ENCODE data around the gene C12orf56. TPM values are rescaled to one million over a fixed set of nuclear protein-coding genes. Genes with fewer than 3 reads are reported as not detected.
"Not testable (repeated sequence)": the region's sequence is repeated elsewhere in the genome, so short reads cannot be mapped to it uniquely, and the experiment has no call there.

C12orf56 gene
- total and polyA plus RNA-seq, 4 donors: 0.25 TPM; not detected in 3

GRCh38 chr12:64395739-64396138 is 5.2 kb upstream of the C12orf56 start:
- 57 to 59% methylated on average over 2 of the region's 2 CpGs for WGBS, 2 donors
- Histone ChIP-seq H3K9me3 (ENCODE audit: control insufficient read depth, low read length) (no peaks in the 10 kb centered on the region), H3K4me1 (ENCODE audit: control insufficient read depth in 1 of 2, insufficient read depth in 2 of 2, low read length in 2 of 2) (no peaks in the 10 kb centered on the region), H3K36me3 (ENCODE audit: control insufficient read depth in 1 of 2, insufficient read depth in 2 of 2, low read length in 1 of 2) (no peaks in the 10 kb centered on the region), H3K27me3 (ENCODE audit: control insufficient read depth in 1 of 2, insufficient read depth in 2 of 2, low read length in 1 of 2) (no peaks in the 10 kb centered on the region), H3K27ac (ENCODE audit: low read depth in 1 of 2, low read length in 2 of 2) (no peak overlapping the region), H3K4me3 (ENCODE audit: low read length in 2 of 2) (no peak overlapping the region)
- no peak for ATAC-seq (ENCODE audit: low FRiP score)
- intact Hi-C loops (cut with DNase I): no loop called here
- no peak for DNase-seq

GRCh38 chr12:64392221-64392620 is 1.7 kb upstream of the C12orf56 start:
- Histone ChIP-seq H3K27ac (ENCODE audit: low read depth in 1 of 2, low read length in 2 of 2) (no peak overlapping the region), H3K4me1 (ENCODE audit: control insufficient read depth in 1 of 2, insufficient read depth in 2 of 2, low read length in 2 of 2) (no peaks in the 10 kb centered on the region), H3K36me3 (ENCODE audit: control insufficient read depth in 1 of 2, insufficient read depth in 2 of 2, low read length in 1 of 2) (no peaks in the 10 kb centered on the region), H3K9me3 (ENCODE audit: control insufficient read depth, low read length) (no peaks in the 10 kb centered on the region), H3K27me3 (ENCODE audit: control insufficient read depth in 1 of 2, insufficient read depth in 2 of 2, low read length in 1 of 2) (no peaks in the 10 kb centered on the region), H3K4me3 (ENCODE audit: low read length in 2 of 2) (no peak overlapping the region)
- intact Hi-C loops (cut with DNase I): no loop called here
- DNase-seq (no peak), ATAC-seq (ENCODE audit: low FRiP score) (no peak)
- 72 to 90% methylated on average over 3 of the region's 3 CpGs for WGBS, 2 donors

- no peaks in the 10 kb centered on the region for H3K36me3 ChIP-seq (ENCODE audit: control insufficient read depth in 1 of 2, insufficient read depth in 2 of 2, low read length in 1 of 2)
- no peak for DNase-seq
- H3K9me3 ChIP-seq (ENCODE audit: control insufficient read depth, low read length): no peaks in the 10 kb centered on the region
- H3K27me3 ChIP-seq (ENCODE audit: control insufficient read depth in 1 of 2, insufficient read depth in 2 of 2, low read length in 1 of 2): no peaks in the 10 kb centered on the region
- H3K4me3 ChIP-seq (ENCODE audit: low read length in 2 of 2): no peak overlapping the region
- intact Hi-C loops (cut with DNase I): no loop called here
- 78 to 82% methylated on average over 18 of the region's 18 CpGs for WGBS, 2 donors
- no peak for ATAC-seq (ENCODE audit: low FRiP score)
- H3K27ac ChIP-seq (ENCODE audit: low read depth in 1 of 2, low read length in 2 of 2): no peak overlapping the region
- H3K4me1 ChIP-seq (ENCODE audit: control insufficient read depth in 1 of 2, insufficient read depth in 2 of 2, low read length in 2 of 2): no peaks in the 10 kb centered on the region
Observed at GRCh38 chr12:64389154-64389553, 1.4 kb downstream of the C12orf56 start.

GRCh38 chr12:64387197-64387816 is 3.3 kb downstream of the C12orf56 start:
- Histone ChIP-seq H3K9me3 (ENCODE audit: control insufficient read depth, low read length) (no peaks in the 10 kb centered on the region), H3K4me1 (ENCODE audit: control insufficient read depth in 1 of 2, insufficient read depth in 2 of 2, low read length in 2 of 2) (no peaks in the 10 kb centered on the region), H3K4me3 (ENCODE audit: low read length in 2 of 2) (no peak overlapping the region), H3K27ac (ENCODE audit: low read depth in 1 of 2, low read length in 2 of 2) (no peak overlapping the region), H3K36me3 (ENCODE audit: control insufficient read depth in 1 of 2, insufficient read depth in 2 of 2, low read length in 1 of 2) (no peaks in the 10 kb centered on the region), H3K27me3 (ENCODE audit: control insufficient read depth in 1 of 2, insufficient read depth in 2 of 2, low read length in 1 of 2) (no peaks in the 10 kb centered on the region)
- WGBS, 2 donors: 88 to 90% methylated on average over 6 of the region's 6 CpGs
- no peak for ATAC-seq (ENCODE audit: low FRiP score)
- no peak for DNase-seq
- intact Hi-C loops (cut with DNase I): no loop called here

- no peak overlapping the region for H3K27ac ChIP-seq (ENCODE audit: low read depth in 1 of 2, low read length in 2 of 2)
- no peak for DNase-seq
- 73 to 78% methylated on average over 2 of the region's 2 CpGs for WGBS, 2 donors
- H3K36me3 ChIP-seq (ENCODE audit: control insufficient read depth in 1 of 2, insufficient read depth in 2 of 2, low read length in 1 of 2): no peaks in the 10 kb centered on the region
- H3K4me3 ChIP-seq (ENCODE audit: low read length in 2 of 2): no peak overlapping the region
- H3K4me1 ChIP-seq (ENCODE audit: control insufficient read depth in 1 of 2, insufficient read depth in 2 of 2, low read length in 2 of 2): no peaks in the 10 kb centered on the region
- no peaks in the 10 kb centered on the region for H3K27me3 ChIP-seq (ENCODE audit: control insufficient read depth in 1 of 2, insufficient read depth in 2 of 2, low read length in 1 of 2)
- peaks cover 2% of the 10 kb centered on the region for H3K9me3 ChIP-seq (ENCODE audit: control insufficient read depth, low read length)
- no peak for ATAC-seq (ENCODE audit: low FRiP score)
- intact Hi-C loops (cut with DNase I): no loop called here
Observed at GRCh38 chr12:64385468-64385867, 5.1 kb downstream of the C12orf56 start.

- Histone ChIP-seq H3K36me3 (ENCODE audit: control insufficient read depth in 1 of 2, insufficient read depth in 2 of 2, low read length in 1 of 2) (no peaks in the 10 kb centered on the region), H3K4me1 (ENCODE audit: control insufficient read depth in 1 of 2, insufficient read depth in 2 of 2, low read length in 2 of 2) (no peaks in the 10 kb centered on the region), H3K9me3 (ENCODE audit: control insufficient read depth, low read length) (peaks cover 2% of the 10 kb centered on the region), H3K27ac (ENCODE audit: low read depth in 1 of 2, low read length in 2 of 2) (no peak overlapping the region), H3K4me3 (ENCODE audit: low read length in 2 of 2) (no peak overlapping the region), H3K27me3 (ENCODE audit: control insufficient read depth in 1 of 2, insufficient read depth in 2 of 2, low read length in 1 of 2) (no peaks in the 10 kb centered on the region)
- DNase-seq (no peak), ATAC-seq (ENCODE audit: low FRiP score) (no peak)
- WGBS, 2 donors: 89 to 92% methylated on average over 3 of the region's 3 CpGs
- intact Hi-C loops (cut with DNase I): no loop called here
Observed at GRCh38 chr12:64385019-64385418, 5.5 kb downstream of the C12orf56 start.

DNA sequence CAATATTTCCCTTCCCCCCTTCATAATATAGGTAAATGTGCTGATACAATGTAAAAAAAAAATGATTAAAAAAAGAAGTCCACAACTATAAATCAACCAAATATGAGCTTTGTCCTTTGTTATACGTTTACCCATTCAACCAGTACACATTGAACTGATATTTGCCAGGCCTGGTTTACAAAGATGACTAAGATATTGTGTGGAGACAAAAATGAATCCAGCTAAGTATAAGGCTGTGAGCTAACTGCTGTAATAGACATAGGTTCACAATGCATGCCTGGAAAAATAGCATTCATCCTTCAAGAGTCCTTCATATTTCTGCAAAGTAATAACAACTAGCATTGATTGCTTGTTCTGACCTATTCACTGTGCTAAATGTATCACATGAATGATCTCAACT is 6.9 kb downstream of the C12orf56 start:
- H3K36me3 ChIP-seq (ENCODE audit: control insufficient read depth in 1 of 2, insufficient read depth in 2 of 2, low read length in 1 of 2): no peaks in the 10 kb centered on the region
- H3K4me3 ChIP-seq (ENCODE audit: low read length in 2 of 2): no peak overlapping the region
- no peaks in the 10 kb centered on the region for H3K4me1 ChIP-seq (ENCODE audit: control insufficient read depth in 1 of 2, insufficient read depth in 2 of 2, low read length in 2 of 2)
- H3K27ac ChIP-seq (ENCODE audit: low read depth in 1 of 2, low read length in 2 of 2): no peak overlapping the region
- H3K9me3 ChIP-seq (ENCODE audit: control insufficient read depth, low read length): peaks cover 2% of the 10 kb centered on the region
- ATAC-seq (ENCODE audit: low FRiP score) (no peak), DNase-seq (no peak)
- H3K27me3 ChIP-seq (ENCODE audit: control insufficient read depth in 1 of 2, insufficient read depth in 2 of 2, low read length in 1 of 2): no peaks in the 10 kb centered on the region
- intact Hi-C loops (cut with DNase I): no loop called here
- WGBS, 2 donors: 80 to 88% methylated on average over 1 of the region's 1 CpG

GRCh38 chr12:64362721-64363305 is 27.7 kb downstream of the C12orf56 start:
- 88 to 89% methylated on average over 4 of the region's 4 CpGs for WGBS, 2 donors
- Histone ChIP-seq H3K4me1 (ENCODE audit: control insufficient read depth in 1 of 2, insufficient read depth in 2 of 2, low read length in 2 of 2) (no peaks in the 10 kb centered on the region), H3K36me3 (ENCODE audit: control insufficient read depth in 1 of 2, insufficient read depth in 2 of 2, low read length in 1 of 2) (no peaks in the 10 kb centered on the region), H3K27me3 (ENCODE audit: control insufficient read depth in 1 of 2, insufficient read depth in 2 of 2, low read length in 1 of 2) (peaks cover 0 to 1% of the 10 kb centered on the region in 2 donors), H3K27ac (ENCODE audit: low read depth in 1 of 2, low read length in 2 of 2) (no peak overlapping the region), H3K9me3 (ENCODE audit: control insufficient read depth, low read length) (no peaks in the 10 kb centered on the region), H3K4me3 (ENCODE audit: low read length in 2 of 2) (no peak overlapping the region)
- intact Hi-C loops (cut with DNase I): no loop called here
- no peak for ATAC-seq (ENCODE audit: low FRiP score)
- DNase-seq: no peak

- ATAC-seq (ENCODE audit: low FRiP score); intact Hi-C loops (cut with DNase I): not testable (repeated sequence)
- WGBS, 2 donors: 88 to 91% methylated on average over 3 of the region's 3 CpGs
Observed at GRCh38 chr12:64361173-64361572, 29.4 kb downstream of the C12orf56 start.

More at GRCh38 chr12:64361173-64361572, 29.4 kb downstream of the C12orf56 start:
- not testable (repeated sequence) for H3K36me3 ChIP-seq (ENCODE audit: control insufficient read depth in 1 of 2, insufficient read depth in 2 of 2, low read length in 1 of 2); H3K27ac ChIP-seq (ENCODE audit: low read depth in 1 of 2, low read length in 2 of 2); H3K9me3 ChIP-seq (ENCODE audit: control insufficient read depth, low read length); DNase-seq; H3K27me3 ChIP-seq (ENCODE audit: control insufficient read depth in 1 of 2, insufficient read depth in 2 of 2, low read length in 1 of 2); H3K4me1 ChIP-seq (ENCODE audit: control insufficient read depth in 1 of 2, insufficient read depth in 2 of 2, low read length in 2 of 2); H3K4me3 ChIP-seq (ENCODE audit: low read length in 2 of 2)
